Measurements from ENCODE around the gene SREBF1.

- TF ChIP-seq CTCF (IDR thresholded peaks at IDR 0.05) (no peak), EP300 (IDR thresholded peaks at IDR 0.05) (no peak)
These were observed 58.3 kb downstream of the SREBF1 start for GRCh38 chr17:17778308-17779014.

Data from stomach (tissue), 4 donors.